Effector CD8-positive, alpha-beta T cell (primary cell): ENCODE results near the gene PTGER4.
A peak's percentile ranks its signal among the peaks of the same experiment; 100 is the strongest.

Experiments
- DNase-seq: peaks from one replicate; lab custom pipeline; 2025; lab: John Stamatoyannopoulos, UW

PTGER4 gene

DNA sequence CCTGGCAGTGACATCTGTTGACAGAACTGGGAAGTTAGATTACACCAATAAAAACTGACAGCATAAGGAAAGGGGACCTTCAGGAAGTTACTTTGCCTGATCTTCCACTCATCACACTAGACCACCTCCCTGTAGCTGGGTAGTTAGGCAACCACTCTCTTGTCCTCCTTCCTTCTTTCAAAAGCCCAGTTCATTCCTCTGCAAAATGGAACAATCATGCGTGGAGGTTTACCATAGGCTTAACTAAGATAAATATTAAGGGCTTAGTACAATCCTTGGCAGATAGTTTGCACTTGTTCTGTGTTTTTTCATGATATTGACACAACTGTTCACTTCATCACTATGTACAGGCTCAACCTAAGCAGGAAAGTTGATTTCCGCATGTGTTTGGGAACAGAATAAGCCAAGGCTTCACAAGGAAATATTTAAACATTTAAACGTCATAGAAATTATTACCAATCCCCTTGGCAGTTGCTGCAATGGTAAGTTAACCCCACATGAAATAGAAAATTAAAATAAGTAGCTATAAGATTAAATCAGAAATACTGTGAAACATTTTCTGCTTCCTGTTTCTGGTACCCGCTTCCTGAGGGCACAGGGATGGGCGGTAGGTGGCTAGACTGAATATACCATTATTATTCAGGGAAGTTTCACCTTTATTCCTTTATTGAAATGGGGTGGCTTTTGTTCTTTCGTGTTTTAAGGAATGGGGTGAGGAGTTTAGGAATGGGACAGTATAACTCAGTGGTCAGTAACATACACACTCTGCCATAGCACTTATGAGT is 9.9 kb upstream of the PTGER4 start:
- no peak for DNase-seq

GRCh38 chr5:40672425-40672824 is 7.3 kb upstream of the PTGER4 start:
- DNase-seq = no peak

DNA sequence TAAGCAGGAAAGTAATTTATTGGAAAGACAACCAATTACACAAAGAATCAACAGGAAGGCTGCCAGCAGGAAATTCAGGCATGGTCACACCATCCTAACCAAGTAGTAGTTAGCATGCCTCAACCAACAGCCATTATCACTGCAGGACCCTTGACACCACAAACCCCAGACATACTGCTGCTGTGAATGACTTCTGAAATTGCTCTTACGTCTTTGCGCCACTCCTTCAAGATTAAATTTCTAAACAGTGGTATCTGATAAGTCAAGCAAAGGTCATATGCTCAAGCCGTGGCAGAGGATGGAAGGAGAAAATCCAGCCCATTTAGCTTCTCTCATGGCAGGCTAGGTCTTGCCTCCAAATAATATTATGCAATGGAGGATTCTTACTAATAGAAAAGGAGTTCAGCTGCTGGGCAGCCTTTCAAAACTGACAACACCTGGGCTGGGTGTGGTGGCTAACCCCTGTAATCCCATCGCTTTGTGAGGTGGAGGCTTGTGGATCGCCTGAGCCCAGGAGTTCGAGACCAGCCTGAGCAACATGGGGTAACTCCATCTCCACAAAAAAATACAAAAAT is 5.0 kb upstream of the PTGER4 start:
- DNase-seq = no peak

- no peak for DNase-seq
Observed at GRCh38 chr5:40675396-40676133, 4.2 kb upstream of the PTGER4 start.

DNA sequence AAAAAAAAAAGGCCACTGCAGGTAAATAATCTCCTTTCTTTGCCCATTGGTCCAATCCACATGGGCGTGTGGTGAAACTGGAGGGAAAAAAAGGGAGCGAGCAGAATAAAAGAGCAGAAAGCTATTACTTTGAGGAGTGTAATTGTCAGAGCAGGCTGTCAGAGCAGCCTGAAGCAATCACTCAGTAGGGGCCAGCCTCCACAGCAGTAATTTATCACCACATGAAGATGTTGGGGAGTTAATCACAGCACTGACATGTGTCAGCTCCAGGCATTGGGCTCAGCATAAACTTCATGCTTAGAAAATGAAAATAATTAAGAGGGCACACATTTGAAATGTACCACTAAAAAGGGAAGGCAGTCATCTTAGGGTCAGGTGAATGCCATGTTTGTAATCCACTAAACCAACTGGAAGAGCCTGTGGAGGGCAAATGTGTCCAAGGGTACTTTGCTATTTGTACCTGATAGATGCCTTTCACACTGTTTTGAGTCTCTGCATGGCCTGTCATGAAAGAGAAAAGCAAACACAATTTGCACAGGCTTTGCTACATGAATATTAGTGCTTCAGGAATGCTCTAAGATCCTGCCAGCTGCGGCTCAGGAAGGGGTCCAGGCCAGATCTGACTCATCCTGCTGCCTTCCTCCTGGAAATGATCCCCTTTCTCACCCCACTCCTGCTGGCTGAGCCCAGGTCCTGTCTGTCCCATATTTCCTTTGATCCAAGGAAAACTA is 2.9 kb upstream of the PTGER4 start:
- no peak for DNase-seq

GRCh38 chr5:40677456-40677855 is 2.3 kb upstream of the PTGER4 start:
- no peak for DNase-seq

- no peak for DNase-seq
Observed at GRCh38 chr5:40678026-40678425, 1.7 kb upstream of the PTGER4 start.

- no peak for DNase-seq
Observed at GRCh38 chr5:40678460-40679147, 1.1 kb upstream of the PTGER4 start.

- DNase-seq = peak; percentile 90
Observed at GRCh38 chr5:40679148-40679912, 385 bp upstream of the PTGER4 start.

DNA sequence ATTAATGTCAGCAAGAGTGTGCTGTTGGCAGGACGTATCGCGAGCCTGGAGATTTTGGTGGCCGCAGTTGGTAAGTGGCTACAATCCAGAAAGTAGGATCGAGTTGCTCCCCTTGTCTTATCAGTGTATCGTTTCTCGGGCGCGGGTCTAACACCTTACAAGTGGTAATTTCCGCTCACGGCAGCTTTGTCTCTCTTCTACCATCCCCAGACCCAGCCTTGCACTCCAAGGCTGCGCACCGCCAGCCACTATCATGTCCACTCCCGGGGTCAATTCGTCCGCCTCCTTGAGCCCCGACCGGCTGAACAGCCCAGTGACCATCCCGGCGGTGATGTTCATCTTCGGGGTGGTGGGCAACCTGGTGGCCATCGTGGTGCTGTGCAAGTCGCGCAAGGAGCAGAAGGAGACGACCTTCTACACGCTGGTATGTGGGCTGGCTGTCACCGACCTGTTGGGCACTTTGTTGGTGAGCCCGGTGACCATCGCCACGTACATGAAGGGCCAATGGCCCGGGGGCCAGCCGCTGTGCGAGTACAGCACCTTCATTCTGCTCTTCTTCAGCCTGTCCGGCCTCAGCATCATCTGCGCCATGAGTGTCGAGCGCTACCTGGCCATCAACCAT is 1.1 kb downstream of the PTGER4 start:
- DNase-seq = peak; percentile 20

- DNase-seq = peak; percentile 25
Observed at GRCh38 chr5:40681363-40682153, 1.8 kb downstream of the PTGER4 start.

GRCh38 chr5:40682154-40683017 is 2.7 kb downstream of the PTGER4 start:
- DNase-seq = no peak

GRCh38 chr5:40683305-40683704 is 3.6 kb downstream of the PTGER4 start:
- DNase-seq = no peak

DNA sequence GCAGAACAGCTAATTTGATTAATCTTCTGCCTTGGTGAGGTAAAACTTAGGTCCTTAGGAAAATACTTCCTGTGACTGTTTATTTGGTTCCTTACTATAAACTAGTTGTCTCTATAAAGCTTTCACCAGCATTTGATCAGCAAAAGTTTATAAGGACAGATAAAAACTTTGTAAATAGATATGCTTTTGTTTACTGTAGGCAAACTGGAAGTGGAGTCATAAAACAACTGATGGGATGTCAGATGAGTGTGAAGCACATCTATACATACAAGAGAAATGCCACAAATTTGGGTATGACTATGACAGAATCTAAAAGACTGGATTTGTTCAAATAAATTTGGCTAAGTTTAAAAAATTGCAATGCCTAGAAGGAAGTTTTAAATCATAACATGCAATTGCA is 5.5 kb downstream of the PTGER4 start:
- no peak for DNase-seq

DNA sequence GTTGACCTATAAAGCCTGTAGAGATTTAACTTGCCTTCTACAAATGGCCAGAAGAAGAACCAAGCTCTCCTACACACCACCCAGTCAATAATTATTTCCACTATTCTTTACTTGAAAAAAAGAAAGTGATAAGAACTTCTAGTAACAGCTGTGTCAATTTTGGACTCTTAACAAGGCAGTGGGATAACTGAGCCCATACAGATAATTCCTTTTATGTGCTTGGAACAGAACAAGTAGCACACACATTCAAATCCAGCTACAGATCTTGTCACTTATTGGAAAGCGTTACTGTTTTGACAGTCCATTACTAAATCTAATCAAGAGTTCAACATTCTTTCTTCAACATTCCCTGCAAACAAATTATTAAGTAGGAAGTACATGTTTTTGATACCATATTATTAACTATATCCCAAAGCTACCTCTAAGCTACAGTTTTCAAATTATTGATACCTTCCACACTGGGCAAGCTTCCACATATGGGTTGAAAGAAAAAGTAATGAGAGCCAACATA is 6.3 kb downstream of the PTGER4 start:
- no peak for DNase-seq

DNA sequence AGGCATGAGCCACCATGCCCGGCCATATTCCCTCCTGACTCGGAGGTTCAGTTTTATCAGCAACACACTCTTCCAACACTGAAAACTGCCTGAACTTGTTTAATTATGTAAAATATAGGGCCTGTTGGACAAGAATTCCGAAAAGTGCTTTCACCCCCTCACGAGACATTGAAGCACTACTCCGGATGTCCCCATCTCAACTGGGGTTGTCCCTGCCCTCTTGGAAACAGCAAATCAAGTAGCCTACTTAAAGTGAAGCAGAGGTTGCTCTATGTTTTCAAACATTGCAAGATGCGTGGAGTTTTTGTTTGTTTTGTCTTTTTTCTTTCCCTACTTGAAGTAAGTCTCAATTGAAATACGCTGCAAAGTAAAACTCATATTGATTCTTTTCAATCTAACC is 7.6 kb downstream of the PTGER4 start:
- no peak for DNase-seq

GRCh38 chr5:40688127-40688761 is 8.5 kb downstream of the PTGER4 start:
- DNase-seq = peak; percentile 79

DNA sequence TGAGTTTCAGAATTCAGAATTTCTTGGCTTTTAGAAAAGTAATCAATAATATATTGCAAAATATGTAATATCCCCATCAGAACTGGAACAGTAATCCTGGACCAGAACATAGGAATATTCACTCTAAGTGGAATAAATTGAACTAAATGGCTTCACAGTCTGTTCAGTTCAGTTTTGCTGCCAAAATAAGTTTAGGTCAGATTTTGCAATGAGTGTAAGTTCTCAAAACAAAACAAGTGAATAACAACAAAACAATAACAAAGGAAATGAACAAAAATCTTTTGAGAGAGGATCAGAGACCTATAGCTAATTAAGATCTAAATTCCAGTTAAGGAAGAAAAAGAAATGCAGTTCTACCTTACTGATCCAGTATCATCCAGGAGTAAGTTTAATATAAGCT is 9.3 kb downstream of the PTGER4 start:
- DNase-seq = no peak
